ENCODE data around the gene XPO4. TPM values are rescaled to one million over a fixed set of nuclear protein-coding genes. Genes with fewer than 3 reads are reported as not detected.

Gene XPO4
- total and polyA plus RNA-seq, 4 donors, result 11.7 to 30.5 (median 17.8) TPM

GRCh38 chr13:20843166-20843565 is 59.4 kb downstream of the XPO4 start:
- 50% methylated on average over 1 of the region's 6 CpGs for WGBS (ENCODE audit: insufficient coverage)
- no peak overlapping the region for H3K4me3 ChIP-seq (ENCODE audit: low read depth, low read length)
- H3K27ac ChIP-seq (ENCODE audit: low read depth, low read length), result no peak overlapping the region
- no peaks in the 10 kb centered on the region for H3K9me3 ChIP-seq (ENCODE audit: control insufficient read depth, insufficient read depth, low read length)
- peak; percentile 7 to 88 (median 35) for DNase-seq (ENCODE audit: low read depth in 4 of 6, low spot score in 6 of 6)
- no peaks in the 10 kb centered on the region for H3K4me1 ChIP-seq (ENCODE audit: control insufficient read depth, insufficient read depth, low read length)
- no peaks in the 10 kb centered on the region for H3K27me3 ChIP-seq (ENCODE audit: control insufficient read depth, insufficient read depth, low read length)
- peaks cover 2% of the 10 kb centered on the region for H3K36me3 ChIP-seq (ENCODE audit: control insufficient read depth, insufficient read depth, low read length)

- H3K9me3 ChIP-seq (ENCODE audit: control insufficient read depth, insufficient read depth, low read length), result no peaks in the 10 kb centered on the region
- no peak overlapping the region for H3K4me3 ChIP-seq (ENCODE audit: low read depth, low read length)
- no peaks in the 10 kb centered on the region for H3K4me1 ChIP-seq (ENCODE audit: control insufficient read depth, insufficient read depth, low read length)
- peak in 1 of 6 donors; percentile 18 for DNase-seq (ENCODE audit: low read depth in 4 of 6, low spot score in 6 of 6)
- no peak overlapping the region for H3K27ac ChIP-seq (ENCODE audit: low read depth, low read length)
- H3K36me3 ChIP-seq (ENCODE audit: control insufficient read depth, insufficient read depth, low read length), result peaks cover 6% of the 10 kb centered on the region
- H3K27me3 ChIP-seq (ENCODE audit: control insufficient read depth, insufficient read depth, low read length), result no peaks in the 10 kb centered on the region
Measured at GRCh38 chr13:20840568-20840967, 62.0 kb downstream of the XPO4 start.

GRCh38 chr13:20833900-20834679 is 68.5 kb downstream of the XPO4 start:
- DNase-seq (ENCODE audit: low read depth in 4 of 6, low spot score in 6 of 6), result no peak
- H3K4me3 ChIP-seq (ENCODE audit: low read depth, low read length), result no peak overlapping the region
- peaks cover 8% of the 10 kb centered on the region for H3K36me3 ChIP-seq (ENCODE audit: control insufficient read depth, insufficient read depth, low read length)
- H3K27me3 ChIP-seq (ENCODE audit: control insufficient read depth, insufficient read depth, low read length), result no peaks in the 10 kb centered on the region
- no peaks in the 10 kb centered on the region for H3K4me1 ChIP-seq (ENCODE audit: control insufficient read depth, insufficient read depth, low read length)
- 100% methylated on average over 2 of the region's 7 CpGs for WGBS (ENCODE audit: insufficient coverage)
- H3K9me3 ChIP-seq (ENCODE audit: control insufficient read depth, insufficient read depth, low read length), result no peaks in the 10 kb centered on the region
- H3K27ac ChIP-seq (ENCODE audit: low read depth, low read length), result no peak overlapping the region

- no CpG with 5 or more reads among the region's 3 CpGs for WGBS (ENCODE audit: insufficient coverage)
- no peak overlapping the region for H3K4me3 ChIP-seq (ENCODE audit: low read depth, low read length)
- H3K4me1 ChIP-seq (ENCODE audit: control insufficient read depth, insufficient read depth, low read length), result no peaks in the 10 kb centered on the region
- peaks cover 8% of the 10 kb centered on the region for H3K36me3 ChIP-seq (ENCODE audit: control insufficient read depth, insufficient read depth, low read length)
- no peak for DNase-seq (ENCODE audit: low read depth in 4 of 6, low spot score in 6 of 6)
- no peak overlapping the region for H3K27ac ChIP-seq (ENCODE audit: low read depth, low read length)
- H3K9me3 ChIP-seq (ENCODE audit: control insufficient read depth, insufficient read depth, low read length), result no peaks in the 10 kb centered on the region
- H3K27me3 ChIP-seq (ENCODE audit: control insufficient read depth, insufficient read depth, low read length), result no peaks in the 10 kb centered on the region
Measured at GRCh38 chr13:20832861-20833260, 69.7 kb downstream of the XPO4 start.

- no peak for DNase-seq (ENCODE audit: low read depth in 4 of 6, low spot score in 6 of 6)
- Histone ChIP-seq H3K36me3 (ENCODE audit: control insufficient read depth, insufficient read depth, low read length) (peaks cover 4% of the 10 kb centered on the region), H3K4me1 (ENCODE audit: control insufficient read depth, insufficient read depth, low read length) (no peaks in the 10 kb centered on the region), H3K27me3 (ENCODE audit: control insufficient read depth, insufficient read depth, low read length) (no peaks in the 10 kb centered on the region), H3K4me3 (ENCODE audit: low read depth, low read length) (no peak overlapping the region), H3K9me3 (ENCODE audit: control insufficient read depth, insufficient read depth, low read length) (no peaks in the 10 kb centered on the region), H3K27ac (ENCODE audit: low read depth, low read length) (no peak overlapping the region)
- WGBS (ENCODE audit: insufficient coverage), result no CpG with 5 or more reads among the region's 3 CpGs
Measured at GRCh38 chr13:20831933-20832332, 70.6 kb downstream of the XPO4 start.

- Histone ChIP-seq H3K27me3 (ENCODE audit: control insufficient read depth, insufficient read depth, low read length) (no peaks in the 10 kb centered on the region), H3K4me3 (ENCODE audit: low read depth, low read length) (no peak overlapping the region), H3K4me1 (ENCODE audit: control insufficient read depth, insufficient read depth, low read length) (no peaks in the 10 kb centered on the region), H3K9me3 (ENCODE audit: control insufficient read depth, insufficient read depth, low read length) (no peaks in the 10 kb centered on the region), H3K36me3 (ENCODE audit: control insufficient read depth, insufficient read depth, low read length) (peaks cover 4% of the 10 kb centered on the region), H3K27ac (ENCODE audit: low read depth, low read length) (no peak overlapping the region)
- no CpG with 5 or more reads among the region's 2 CpGs for WGBS (ENCODE audit: insufficient coverage)
- DNase-seq (ENCODE audit: low read depth in 4 of 6, low spot score in 6 of 6), result no peak
Measured at GRCh38 chr13:20831254-20831653, 71.3 kb downstream of the XPO4 start.

GRCh38 chr13:20828539-20829364 is 73.8 kb downstream of the XPO4 start:
- Histone ChIP-seq H3K27ac (ENCODE audit: low read depth, low read length) (no peak overlapping the region), H3K36me3 (ENCODE audit: control insufficient read depth, insufficient read depth, low read length) (peaks cover 3% of the 10 kb centered on the region), H3K9me3 (ENCODE audit: control insufficient read depth, insufficient read depth, low read length) (no peaks in the 10 kb centered on the region), H3K27me3 (ENCODE audit: control insufficient read depth, insufficient read depth, low read length) (no peaks in the 10 kb centered on the region), H3K4me3 (ENCODE audit: low read depth, low read length) (peak overlapping the region; percentile 9), H3K4me1 (ENCODE audit: control insufficient read depth, insufficient read depth, low read length) (no peaks in the 10 kb centered on the region)
- 80% methylated on average over 1 of the region's 5 CpGs for WGBS (ENCODE audit: insufficient coverage)
- DNase-seq (ENCODE audit: low read depth in 4 of 6, low spot score in 6 of 6), result peak in 5 of 6 donors; percentile 26 to 84 (median 50)

- no peak overlapping the region for H3K27ac ChIP-seq (ENCODE audit: low read depth, low read length)
- 67% methylated on average over 1 of the region's 3 CpGs for WGBS (ENCODE audit: insufficient coverage)
- H3K9me3 ChIP-seq (ENCODE audit: control insufficient read depth, insufficient read depth, low read length), result no peaks in the 10 kb centered on the region
Measured at GRCh38 chr13:20826843-20827560, 75.5 kb downstream of the XPO4 start.

GRCh38 chr13:20826301-20826700 is 76.2 kb downstream of the XPO4 start:
- H3K9me3 ChIP-seq (ENCODE audit: control insufficient read depth, insufficient read depth, low read length), result no peaks in the 10 kb centered on the region
- H3K4me3 ChIP-seq (ENCODE audit: low read depth, low read length), result no peak overlapping the region
- H3K36me3 ChIP-seq (ENCODE audit: control insufficient read depth, insufficient read depth, low read length), result no peaks in the 10 kb centered on the region
- no peaks in the 10 kb centered on the region for H3K27me3 ChIP-seq (ENCODE audit: control insufficient read depth, insufficient read depth, low read length)
- no peak overlapping the region for H3K27ac ChIP-seq (ENCODE audit: low read depth, low read length)
- WGBS (ENCODE audit: insufficient coverage), result no CpG with 5 or more reads among the region's 5 CpGs
- DNase-seq (ENCODE audit: low read depth in 4 of 6, low spot score in 6 of 6), result no peak
- no peaks in the 10 kb centered on the region for H3K4me1 ChIP-seq (ENCODE audit: control insufficient read depth, insufficient read depth, low read length)

More at GRCh38 chr13:20826843-20827560, 75.5 kb downstream of the XPO4 start:
- no peaks in the 10 kb centered on the region for H3K4me1 ChIP-seq (ENCODE audit: control insufficient read depth, insufficient read depth, low read length)
- no peak for DNase-seq (ENCODE audit: low read depth in 4 of 6, low spot score in 6 of 6)
- H3K27me3 ChIP-seq (ENCODE audit: control insufficient read depth, insufficient read depth, low read length), result no peaks in the 10 kb centered on the region
- H3K36me3 ChIP-seq (ENCODE audit: control insufficient read depth, insufficient read depth, low read length), result no peaks in the 10 kb centered on the region
- H3K4me3 ChIP-seq (ENCODE audit: low read depth, low read length), result no peak overlapping the region

Measured in spinal cord (tissue), 10 donors.